Dermis blood vessel endothelial cell (primary cell): ENCODE data around the gene LNX1. TPM values are rescaled to one million over a fixed set of nuclear protein-coding genes. Genes with fewer than 3 reads are reported as not detected.

Experiments used
- DNase-seq: peaks from one replicate; pipeline ENCODE4 v3.0.0; 2010
- total RNA-seq: library from RNA; depleted of rRNA; stranded (reverse); fragments of >200 nt; gene quantifications from 2 replicates; pipeline ENCODE4 v1.2.3, GENCODE V29; 2014

LNX1 gene
- total RNA-seq, 1 donor from 2014 or later: 3.1 TPM

- DNase-seq: no peak
Measured at GRCh38 chr4:53571936-53572599, 19.2 kb downstream of the LNX1 start.

GRCh38 chr4:53563824-53564223 lies 27.5 kb downstream of the LNX1 start:
- no peak for DNase-seq

GRCh38 chr4:53562409-53562808 lies 28.9 kb downstream of the LNX1 start:
- DNase-seq: no peak

GRCh38 chr4:53559021-53559620 lies 32.2 kb downstream of the LNX1 start:
- DNase-seq: no peak

GRCh38 chr4:53558065-53558801 lies 33.1 kb downstream of the LNX1 start:
- peak; percentile 85 for DNase-seq

GRCh38 chr4:53557669-53558064 lies 33.6 kb downstream of the LNX1 start:
- no peak for DNase-seq

- DNase-seq: no peak
Measured at GRCh38 chr4:53556651-53557050, 34.6 kb downstream of the LNX1 start.

GRCh38 chr4:53553486-53554210 lies 37.6 kb downstream of the LNX1 start:
- DNase-seq: no peak

- no peak for DNase-seq
Measured at GRCh38 chr4:53552711-53553110, 38.6 kb downstream of the LNX1 start.

GRCh38 chr4:53551958-53552357 lies 39.3 kb downstream of the LNX1 start:
- peak; percentile 65 for DNase-seq

- no peak for DNase-seq
Measured at GRCh38 chr4:53551281-53551864, 39.9 kb downstream of the LNX1 start.

- no peak for DNase-seq
Measured at GRCh38 chr4:53548662-53549061, 42.6 kb downstream of the LNX1 start.

- DNase-seq: peak; percentile 78
Measured at GRCh38 chr4:53547983-53548382, 43.3 kb downstream of the LNX1 start.

- DNase-seq: no peak
Measured at GRCh38 chr4:53545942-53546581, 45.2 kb downstream of the LNX1 start.

- DNase-seq: no peak
Measured at GRCh38 chr4:53545273-53545672, 46.0 kb downstream of the LNX1 start.

GRCh38 chr4:53543561-53543960 lies 47.7 kb downstream of the LNX1 start:
- no peak for DNase-seq

GRCh38 chr4:53541577-53542206 lies 49.6 kb downstream of the LNX1 start:
- peak; percentile 81 for DNase-seq

- DNase-seq: no peak
Measured at GRCh38 chr4:53538756-53539155, 52.5 kb downstream of the LNX1 start.

GRCh38 chr4:53537606-53538005 lies 53.7 kb downstream of the LNX1 start:
- peak; percentile 80 for DNase-seq

- DNase-seq: no peak
Measured at GRCh38 chr4:53536328-53536727, 55.0 kb downstream of the LNX1 start.

- no peak for DNase-seq
Measured at GRCh38 chr4:53535567-53535966, 55.7 kb downstream of the LNX1 start.

- no peak for DNase-seq
Measured at GRCh38 chr4:53534684-53535083, 56.6 kb downstream of the LNX1 start.
